Bronchial epithelial cell (primary cell): ENCODE results near the gene EFNA5. TPM values are rescaled to one million over a fixed set of nuclear protein-coding genes. Genes with fewer than 3 reads are reported as not detected.
A peak's percentile ranks its signal among the peaks of the same experiment; 100 is the strongest.

ENCODE experiments used
- DNase-seq: peaks from one replicate; pipeline ENCODE4 v3.0.0-alpha.2; 2010; ENCODE audit warnings: low read depth
- FAIRE-seq: peaks from 2 replicates; lab custom pipeline; 2011; peaks lifted over from hg19 to GRCh38; lab: Jason Lieb, UNC
- H3K27me3 ChIP-seq: 2 replicates; pipeline ENCODE4 v1.5.1; 2011; ENCODE audit warnings: low read length; ENCODE audit not compliant: control insufficient read depth, insufficient read depth
- H3K36me3 ChIP-seq: 2 replicates; pipeline ENCODE4 v1.5.1; 2011; ENCODE audit warnings: low read length; ENCODE audit not compliant: control insufficient read depth, insufficient read depth
- H3K4me3 ChIP-seq: 2 replicates; pipeline ENCODE4 v1.5.1; 2011; ENCODE audit warnings: mild to moderate bottlenecking, low read depth, low read length, control low read depth
- CTCF ChIP-seq: IDR thresholded peaks from 2 replicates; pipeline ENCODE4 v1.5.1; 2011; ENCODE audit warnings: mild to moderate bottlenecking, moderate library complexity, low read length, control low read depth, inconsistent platforms; ENCODE audit not compliant: insufficient read depth, severe bottlenecking
- total RNA-seq: library from RNA; depleted of rRNA; stranded (reverse); fragments of >200 nt; gene quantifications from 2 replicates; pipeline ENCODE4 v1.2.1, GENCODE V29; 2014

EFNA5 gene
- total RNA-seq, 1 donor from 2014 or later, result 3.9 TPM

GRCh38 chr5:107558823-107559375 is 111.8 kb downstream of the EFNA5 start:
- FAIRE-seq, result no peak
- Histone ChIP-seq H3K36me3 (no peaks in the 10 kb centered on the region), H3K4me3 (no peak overlapping the region), H3K27me3 (no peaks in the 10 kb centered on the region)
- no peak for TF ChIP-seq CTCF
- DNase-seq, result no peak

- TF ChIP-seq CTCF, result no peak
- FAIRE-seq (no peak), DNase-seq (peak; percentile 88)
- Histone ChIP-seq H3K36me3 (no peaks in the 10 kb centered on the region), H3K27me3 (no peaks in the 10 kb centered on the region), H3K4me3 (no peak overlapping the region)
Measured at GRCh38 chr5:107557051-107557658, 113.6 kb downstream of the EFNA5 start.

GRCh38 chr5:107556575-107556974 is 114.2 kb downstream of the EFNA5 start:
- Histone ChIP-seq H3K27me3 (no peaks in the 10 kb centered on the region), H3K4me3 (no peak overlapping the region), H3K36me3 (no peaks in the 10 kb centered on the region)
- no peak for TF ChIP-seq CTCF
- DNase-seq, result no peak
- FAIRE-seq, result no peak

GRCh38 chr5:107555425-107556090 is 115.2 kb downstream of the EFNA5 start:
- no peak overlapping the region for H3K4me3 ChIP-seq
- no peaks in the 10 kb centered on the region for H3K36me3 ChIP-seq
- no peak for TF ChIP-seq CTCF
- FAIRE-seq (no peak), DNase-seq (no peak)
- no peaks in the 10 kb centered on the region for H3K27me3 ChIP-seq

- TF ChIP-seq CTCF, result no peak
- no peak overlapping the region for H3K4me3 ChIP-seq
- H3K27me3 ChIP-seq, result no peaks in the 10 kb centered on the region
- no peaks in the 10 kb centered on the region for H3K36me3 ChIP-seq
- FAIRE-seq (no peak), DNase-seq (no peak)
Measured at GRCh38 chr5:107554776-107555424, 115.8 kb downstream of the EFNA5 start.
